Measurements from ENCODE around the gene TRIM7.

Gene TRIM7

DNA sequence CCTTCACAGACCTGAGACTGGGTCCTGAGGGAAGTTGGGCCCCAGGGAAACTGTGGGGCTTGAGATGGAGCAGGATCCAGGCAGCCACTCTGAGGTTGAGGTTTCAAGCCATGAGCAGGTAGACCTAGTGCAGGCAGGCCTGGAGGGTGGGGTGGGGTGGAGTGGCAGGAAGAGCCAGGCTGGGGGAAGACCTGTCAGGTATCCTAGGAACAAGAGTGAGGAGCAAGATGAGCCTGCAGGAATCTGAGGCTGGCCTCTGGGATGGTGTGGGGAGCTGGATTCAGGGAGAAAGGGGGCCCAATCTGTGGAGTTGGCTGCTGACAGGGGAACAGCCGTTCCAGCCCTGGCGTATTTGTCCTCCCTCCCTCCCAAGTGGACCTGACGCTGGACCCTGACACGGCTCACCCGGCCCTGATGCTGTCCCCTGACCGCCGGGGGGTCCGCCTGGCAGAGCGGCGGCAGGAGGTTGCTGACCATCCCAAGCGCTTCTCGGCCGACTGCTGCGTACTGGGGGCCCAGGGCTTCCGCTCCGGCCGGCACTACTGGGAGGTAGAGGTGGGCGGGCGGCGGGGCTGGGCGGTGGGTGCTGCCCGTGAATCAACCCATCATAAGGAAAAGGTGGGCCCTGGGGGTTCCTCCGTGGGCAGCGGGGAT, 28.9 kb upstream of the TRIM7 start:
- H3K27ac ChIP-seq: no peak overlapping the region
- DNase-seq (ENCODE audit: low read depth, low spot score): no peak

DNA sequence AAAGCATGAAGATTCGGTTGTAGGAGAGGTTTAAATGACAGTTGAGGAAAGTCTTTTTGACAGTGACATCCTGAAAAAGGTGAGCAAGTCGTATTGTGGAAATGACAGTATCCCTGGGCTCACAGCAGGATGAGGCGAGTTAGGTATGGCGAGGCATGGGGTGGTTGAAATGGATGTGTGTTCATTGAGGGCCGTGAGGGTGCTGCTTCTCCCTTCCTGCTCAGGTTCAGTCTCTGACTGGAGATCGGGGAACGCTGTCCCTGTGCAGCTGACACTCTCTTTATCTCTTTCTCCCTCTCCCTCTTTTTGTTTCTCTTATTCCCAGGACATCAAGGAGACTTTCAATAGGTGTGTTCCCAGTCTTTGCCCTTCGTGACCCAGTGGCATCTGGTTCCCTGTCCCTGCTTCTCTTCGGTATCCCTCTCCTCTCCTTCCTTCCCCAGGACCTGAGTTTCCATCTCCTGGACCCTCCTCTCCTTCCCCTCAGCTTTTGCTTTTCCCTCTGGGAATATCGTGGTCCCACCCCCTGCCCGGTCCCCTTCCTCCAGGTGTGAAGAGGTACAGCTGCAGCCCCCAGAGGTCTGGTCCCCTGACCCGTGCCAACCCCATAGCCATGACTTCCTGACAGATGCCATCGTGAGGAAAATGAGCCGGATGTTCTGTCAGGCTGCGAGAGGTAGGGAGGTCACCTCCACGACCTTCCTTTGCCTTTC, 28.2 kb upstream of the TRIM7 start:
- no peak for DNase-seq (ENCODE audit: low read depth, low spot score)
- no peak overlapping the region for H3K27ac ChIP-seq

DNA sequence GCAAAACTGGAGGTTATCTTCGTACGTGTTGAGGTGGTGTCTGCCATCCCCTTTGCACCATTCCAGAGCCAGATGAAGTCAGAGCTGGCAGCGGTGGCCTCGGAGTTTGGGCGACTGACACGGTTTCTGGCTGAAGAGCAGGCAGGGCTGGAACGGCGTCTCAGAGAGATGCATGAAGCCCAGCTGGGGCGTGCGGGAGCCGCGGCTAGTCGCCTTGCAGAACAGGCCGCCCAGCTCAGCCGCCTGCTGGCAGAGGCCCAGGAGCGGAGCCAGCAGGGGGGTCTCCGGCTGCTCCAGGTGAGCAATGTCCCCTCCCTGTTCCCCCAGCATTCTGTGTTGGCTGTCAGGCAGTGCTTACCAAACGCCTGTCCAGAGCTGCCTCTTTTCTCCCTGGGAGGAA, 27.6 kb upstream of the TRIM7 start:
- no peak overlapping the region for H3K27ac ChIP-seq
- no peak for DNase-seq (ENCODE audit: low read depth, low spot score)

GRCh38 chr5:181231432-181231831, 26.4 kb upstream of the TRIM7 start:
- DNase-seq (ENCODE audit: low read depth, low spot score): no peak
- H3K27ac ChIP-seq: no peak overlapping the region

DNA sequence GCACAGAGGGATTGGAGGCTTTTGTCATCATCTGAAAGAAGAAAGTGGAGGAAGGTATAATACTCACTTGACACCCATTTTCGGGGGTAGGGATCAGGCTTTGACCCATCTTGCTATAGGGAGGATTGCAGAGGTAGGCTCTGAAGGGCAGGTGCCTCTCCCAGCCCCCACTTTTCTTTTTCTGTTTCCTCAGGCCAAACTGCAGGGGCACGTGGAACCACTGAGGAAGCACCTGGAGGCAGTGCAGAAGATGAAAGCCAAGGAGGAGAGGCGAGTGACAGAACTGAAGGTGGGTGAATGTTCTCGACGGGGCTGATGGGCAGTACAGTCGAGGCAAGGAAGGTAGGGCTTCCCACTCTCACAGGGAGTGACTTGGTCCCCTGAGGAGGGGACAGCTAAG, 25.6 kb upstream of the TRIM7 start:
- DNase-seq (ENCODE audit: low read depth, low spot score): no peak
- no peak overlapping the region for H3K27ac ChIP-seq

DNA sequence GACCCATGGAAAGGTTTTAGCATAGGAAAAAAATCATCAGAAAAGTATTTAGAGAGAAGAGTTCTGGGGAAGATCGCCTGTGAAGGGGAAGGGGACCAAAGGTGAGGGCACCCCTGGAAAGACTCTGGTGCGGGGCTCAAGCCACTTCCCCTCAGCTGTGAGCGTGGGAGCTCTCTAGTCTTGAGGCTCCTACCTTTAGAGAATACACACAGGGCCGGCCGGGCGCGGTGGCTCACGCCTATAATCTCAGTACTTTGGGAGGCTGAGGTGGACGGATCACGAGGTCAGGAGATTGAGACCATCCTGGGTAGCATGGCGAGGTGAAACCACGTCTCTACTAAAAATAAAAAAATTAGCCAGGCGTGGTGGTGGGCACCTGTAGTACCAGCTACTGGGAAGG, 25.0 kb upstream of the TRIM7 start:
- no peak overlapping the region for H3K27ac ChIP-seq

GRCh38 chr5:181224390-181225229, 19.6 kb upstream of the TRIM7 start:
- no peak for DNase-seq (ENCODE audit: low read depth, low spot score)
- peak overlapping the region; percentile 96 for H3K27ac ChIP-seq

More for the DNA sequence above, 25.0 kb upstream of the TRIM7 start:
- DNase-seq (ENCODE audit: low read depth, low spot score): no peak

GRCh38 chr5:181223729-181224389, 18.9 kb upstream of the TRIM7 start:
- peak overlapping the region; percentile 96 for H3K27ac ChIP-seq
- no peak for DNase-seq (ENCODE audit: low read depth, low spot score)

- H3K27ac ChIP-seq: peak within 1 kb of the TSS; percentile 96
- DNase-seq (ENCODE audit: low read depth, low spot score): peak; percentile 84
Observed at GRCh38 chr5:181223058-181223728, 18.2 kb upstream of the TRIM7 start, which contains the start of gene TRIM41. TSS of gene TRIM41 (plus strand) at chr5:181223281. CDS start at chr5:181224000, 719 bp downstream.

DNA sequence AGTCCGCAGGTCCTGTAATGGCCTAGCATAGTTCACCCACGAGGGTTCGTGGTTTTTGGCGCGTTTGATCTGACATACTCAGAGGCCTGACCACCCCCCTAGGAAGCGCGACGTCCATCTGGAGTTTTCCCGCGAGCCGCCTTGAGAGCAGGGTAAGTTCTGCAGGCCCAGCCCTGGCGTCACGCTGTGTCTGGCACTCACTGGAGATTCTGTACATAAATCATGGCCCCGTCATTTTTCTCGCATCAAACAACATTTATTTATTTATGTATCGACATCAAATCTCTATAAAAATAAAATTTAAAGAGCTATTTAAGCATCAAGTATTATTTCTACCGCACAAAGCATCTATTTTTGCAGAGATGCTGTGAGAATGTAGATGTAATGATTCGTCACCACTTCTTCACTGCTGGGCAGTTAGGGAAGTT, 17.6 kb upstream of the TRIM7 start:
- H3K27ac ChIP-seq: peak overlapping the region; percentile 96
- no peak for DNase-seq (ENCODE audit: low read depth, low spot score)

GRCh38 chr5:181221792-181222629, 17.0 kb upstream of the TRIM7 start:
- DNase-seq (ENCODE audit: low read depth, low spot score): peak; percentile 91
- H3K27ac ChIP-seq: peak overlapping the region; percentile 96

- no peak for DNase-seq (ENCODE audit: low read depth, low spot score)
- H3K27ac ChIP-seq: peak overlapping the region; percentile 96
Observed at GRCh38 chr5:181221105-181221791, 16.3 kb upstream of the TRIM7 start.

DNA sequence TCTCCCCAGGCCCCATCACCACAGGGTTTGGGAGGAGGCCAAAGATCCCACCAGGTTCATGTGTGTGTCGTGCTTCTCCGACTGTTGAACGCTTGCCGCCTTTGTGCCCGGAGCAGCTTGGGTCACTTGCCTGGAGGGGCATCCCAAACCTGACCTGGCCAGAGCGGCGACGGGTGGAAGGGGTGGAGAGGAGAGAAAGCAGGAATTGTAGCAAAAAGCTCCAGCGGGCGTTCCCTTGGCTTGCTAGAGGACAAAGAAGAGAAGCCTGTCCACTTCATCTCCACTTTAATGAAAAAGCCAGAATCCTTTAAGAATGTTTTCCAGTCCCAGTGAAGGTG, 15.2 kb upstream of the TRIM7 start:
- no peak overlapping the region for H3K27ac ChIP-seq
- DNase-seq (ENCODE audit: low read depth, low spot score): no peak

GRCh38 chr5:181219262-181220177, 14.5 kb upstream of the TRIM7 start:
- no peak overlapping the region for H3K27ac ChIP-seq
- no peak for DNase-seq (ENCODE audit: low read depth, low spot score)

- H3K27ac ChIP-seq: no peak overlapping the region
- DNase-seq (ENCODE audit: low read depth, low spot score): no peak
Observed at GRCh38 chr5:181218795-181219124, 13.8 kb upstream of the TRIM7 start.

- H3K27ac ChIP-seq: peak overlapping the region; percentile 35
- DNase-seq (ENCODE audit: low read depth, low spot score): no peak
Observed at GRCh38 chr5:181217803-181218062, 12.7 kb upstream of the TRIM7 start.

- peak overlapping the region; percentile 35 for H3K27ac ChIP-seq
- no peak for DNase-seq (ENCODE audit: low read depth, low spot score)
Observed at GRCh38 chr5:181217111-181217802, 12.3 kb upstream of the TRIM7 start.

Data from epithelial cell of prostate (primary cell).